OCI-LY1 (cell line): ENCODE measurements around the gene FKBP8.

Experiments
- H2AFZ ChIP-seq: fragments of 200-600 bp; sonication (generic), shearing (Covaris generic); 2 replicates; pipeline ENCODE4 v1.6.0; 2014; ENCODE audit warnings: antibody characterized with exemption, mild to moderate bottlenecking, low read length
- H3F3A ChIP-seq: fragments of 200-600 bp; sonication (generic), shearing (Covaris generic); 2 replicates; pipeline ENCODE4 v1.6.0; 2014; ENCODE audit warnings: mild to moderate bottlenecking, antibody characterized with exemption, low read length, moderate library complexity; ENCODE audit not compliant: insufficient read depth
- H3K27ac ChIP-seq: fragments of 200-600 bp; sonication (generic); 2 replicates; pipeline ENCODE4 v1.5.1; 2014; ENCODE audit warnings: low read length, mixed run types, mild to moderate bottlenecking, low read depth; ENCODE audit not compliant: poor library complexity, severe bottlenecking
- H3K27me3 ChIP-seq: fragments of 200-600 bp; sonication (generic); 2 replicates; pipeline ENCODE4 v1.6.0; 2014; ENCODE audit warnings: antibody characterized with exemption, mild to moderate bottlenecking, low read length, moderate library complexity; ENCODE audit not compliant: insufficient read depth
- H3K36me3 ChIP-seq: fragments of 200-600 bp; sonication (generic); 2 replicates; pipeline ENCODE4 v1.6.1; 2014; ENCODE audit warnings: mild to moderate bottlenecking, antibody characterized with exemption, low read length, moderate library complexity, mixed read lengths; ENCODE audit not compliant: insufficient read depth
- H3K4me1 ChIP-seq: fragments of 200-600 bp; sonication (generic); 2 replicates; pipeline ENCODE4 v1.5.1; 2014; ENCODE audit warnings: mild to moderate bottlenecking, low read length, moderate library complexity; ENCODE audit not compliant: insufficient read depth, severe bottlenecking
- H3K4me2 ChIP-seq: fragments of 200-600 bp; sonication (generic), shearing (Covaris generic); 2 replicates; pipeline ENCODE4 v1.6.1; 2014; ENCODE audit warnings: low read length
- H3K4me3 ChIP-seq: fragments of 200-600 bp; sonication (generic); 2 replicates; pipeline ENCODE4 v1.5.1; 2014; ENCODE audit warnings: low read length, low read depth, mild to moderate bottlenecking, mixed read lengths; ENCODE audit not compliant: poor library complexity, severe bottlenecking
- H3K79me2 ChIP-seq: fragments of 200-600 bp; shearing (Covaris generic); 2 replicates; pipeline ENCODE4 v1.6.1; 2016; ENCODE audit warnings: mixed run types, low read length, mixed read lengths; ENCODE audit not compliant: insufficient read depth
- H3K9ac ChIP-seq: fragments of 200-600 bp; sonication (generic), shearing (Covaris generic); 2 replicates; pipeline ENCODE4 v1.6.1; 2014; ENCODE audit warnings: mild to moderate bottlenecking, low read length, mixed read lengths
- H3K9me2 ChIP-seq: fragments of 200-600 bp; sonication (generic), shearing (Covaris generic); 2 replicates; pipeline ENCODE4 v1.6.1; 2014; ENCODE audit warnings: low read depth, mild to moderate bottlenecking, low read length, mixed read lengths
- H3K9me3 ChIP-seq: fragments of 200-600 bp; shearing (Covaris generic); 2 replicates; pipeline ENCODE4 v1.6.1; 2014; ENCODE audit warnings: low read length, mixed read lengths
- H4K20me1 ChIP-seq: fragments of 200-600 bp; sonication (generic), shearing (Covaris generic); 2 replicates; pipeline ENCODE4 v1.6.0; 2016; ENCODE audit warnings: mild to moderate bottlenecking, low read length; ENCODE audit not compliant: insufficient read depth
- EZH2 ChIP-seq: fragments of 200-600 bp; sonication (generic), shearing (Covaris generic); IDR thresholded peaks from 2 replicates; pipeline ENCODE4 v1.8.0; 2017; ENCODE audit warnings: borderline replicate concordance, mixed run types, mild to moderate bottlenecking, antibody characterized with exemption, low read length, moderate library complexity, mixed read lengths
- TF ChIP-seq, protein P1 (sequence below): fragments of 200-600 bp; sonication (generic), shearing (Covaris generic); IDR thresholded peaks from 2 replicates; pipeline ENCODE4 v1.5.1; 2017; ENCODE audit warnings: mild to moderate bottlenecking, antibody characterized with exemption, low read length, moderate library complexity, mixed read lengths

Gene FKBP8

DNA sequence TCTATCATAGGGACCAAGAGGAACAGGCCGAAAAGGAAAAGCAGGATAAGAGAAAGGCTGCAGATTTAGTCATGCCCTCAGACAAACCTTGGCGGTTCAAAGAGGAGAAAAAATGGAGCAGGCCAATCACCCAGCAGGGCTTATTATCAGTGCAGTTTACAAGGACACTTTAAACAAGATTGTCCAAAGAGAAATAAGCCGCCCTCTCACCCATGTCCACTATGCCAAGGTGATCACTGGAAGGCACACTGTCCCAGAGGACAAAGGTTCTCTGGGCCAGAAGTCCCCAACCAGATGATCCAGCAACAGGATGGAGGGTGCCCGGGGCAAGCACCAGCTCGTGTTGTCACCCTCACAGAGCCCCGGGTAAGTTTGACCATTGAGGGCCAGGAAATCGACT, 36.9 kb upstream of the FKBP8 start:
- Histone ChIP-seq H3K9ac (no peak overlapping the region), H3K4me1 (no peaks in the 10 kb centered on the region), H4K20me1 (no peaks in the 10 kb centered on the region), H2AFZ (no peak overlapping the region), H3K4me2 (no peak overlapping the region), H3F3A (no peaks in the 10 kb centered on the region), H3K36me3 (peaks cover 34% of the 10 kb centered on the region), H3K9me3 (no peaks in the 10 kb centered on the region), H3K4me3 (no peak overlapping the region), H3K27me3 (peaks cover 3% of the 10 kb centered on the region; the same call in 1 of the 2 replicates), H3K27ac (no peak overlapping the region), H3K79me2 (no peaks in the 10 kb centered on the region), H3K9me2 (no peaks in the 10 kb centered on the region)
- TF ChIP-seq, protein P1, sequence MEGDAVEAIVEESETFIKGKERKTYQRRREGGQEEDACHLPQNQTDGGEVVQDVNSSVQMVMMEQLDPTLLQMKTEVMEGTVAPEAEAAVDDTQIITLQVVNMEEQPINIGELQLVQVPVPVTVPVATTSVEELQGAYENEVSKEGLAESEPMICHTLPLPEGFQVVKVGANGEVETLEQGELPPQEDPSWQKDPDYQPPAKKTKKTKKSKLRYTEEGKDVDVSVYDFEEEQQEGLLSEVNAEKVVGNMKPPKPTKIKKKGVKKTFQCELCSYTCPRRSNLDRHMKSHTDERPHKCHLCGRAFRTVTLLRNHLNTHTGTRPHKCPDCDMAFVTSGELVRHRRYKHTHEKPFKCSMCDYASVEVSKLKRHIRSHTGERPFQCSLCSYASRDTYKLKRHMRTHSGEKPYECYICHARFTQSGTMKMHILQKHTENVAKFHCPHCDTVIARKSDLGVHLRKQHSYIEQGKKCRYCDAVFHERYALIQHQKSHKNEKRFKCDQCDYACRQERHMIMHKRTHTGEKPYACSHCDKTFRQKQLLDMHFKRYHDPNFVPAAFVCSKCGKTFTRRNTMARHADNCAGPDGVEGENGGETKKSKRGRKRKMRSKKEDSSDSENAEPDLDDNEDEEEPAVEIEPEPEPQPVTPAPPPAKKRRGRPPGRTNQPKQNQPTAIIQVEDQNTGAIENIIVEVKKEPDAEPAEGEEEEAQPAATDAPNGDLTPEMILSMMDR, result no peak
- TF ChIP-seq EZH2, result no peak

DNA sequence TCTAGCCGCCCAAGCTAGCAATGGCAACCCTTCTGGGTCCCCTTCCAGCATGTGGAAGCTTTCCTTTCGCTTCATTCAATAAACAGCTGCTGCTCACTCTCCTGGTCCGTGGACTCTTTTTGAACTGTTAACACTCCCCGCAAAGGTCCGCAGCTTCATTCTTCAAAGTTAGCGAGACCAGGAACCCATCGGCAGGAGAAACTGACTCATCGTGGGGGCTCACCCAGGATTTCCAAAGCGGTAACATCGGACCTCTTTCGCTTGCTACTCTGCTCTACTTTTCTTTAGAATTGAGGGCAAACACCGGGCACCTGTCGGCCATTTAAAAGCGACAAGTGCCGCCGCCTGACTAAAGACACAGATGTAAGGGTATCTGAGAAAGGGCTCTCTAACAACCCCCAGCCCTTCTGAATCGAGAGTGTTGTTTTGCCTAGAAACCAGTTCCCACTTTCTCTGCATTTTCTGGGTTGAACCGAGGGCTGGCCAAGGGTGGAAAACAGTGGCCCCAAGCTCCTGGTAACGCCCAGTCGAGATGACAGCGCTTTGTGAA, 34.1 kb upstream of the FKBP8 start:
- no peak for TF ChIP-seq EZH2
- TF ChIP-seq, protein P1, result no peak
- Histone ChIP-seq H3K9me2 (no peaks in the 10 kb centered on the region), H3K27ac (no peak overlapping the region)

DNA sequence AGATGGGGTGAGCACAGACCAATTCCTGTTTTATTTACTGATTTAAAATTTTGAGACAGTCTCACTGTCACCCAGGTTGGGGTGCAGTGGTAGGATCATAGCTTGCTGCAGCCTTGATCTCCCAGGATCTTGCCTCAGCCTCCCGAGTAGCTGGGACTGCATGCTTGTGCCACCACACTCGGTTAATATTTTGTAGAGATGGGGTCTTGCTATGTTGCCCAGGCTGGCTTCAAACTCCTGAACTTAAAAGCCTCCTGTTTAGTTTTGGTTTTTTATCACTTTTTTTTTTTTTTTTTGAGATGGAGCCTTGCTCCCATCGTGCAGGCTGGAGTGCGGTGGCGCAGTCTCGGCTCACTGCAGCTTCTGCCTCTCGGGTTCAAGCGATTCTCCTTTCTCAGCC, 33.0 kb upstream of the FKBP8 start:
- H3K4me2 ChIP-seq, result no peak overlapping the region
- peaks cover 10% of the 10 kb centered on the region for H3K79me2 ChIP-seq
- no peaks in the 10 kb centered on the region for H3F3A ChIP-seq
- H3K4me3 ChIP-seq, result no peak overlapping the region
- no peak overlapping the region for H3K27ac ChIP-seq
- H3K9me2 ChIP-seq, result no peaks in the 10 kb centered on the region
- H3K4me1 ChIP-seq, result peaks cover 14% of the 10 kb centered on the region
- no peak overlapping the region for H3K9ac ChIP-seq
- no peaks in the 10 kb centered on the region for H3K9me3 ChIP-seq
- H4K20me1 ChIP-seq, result no peaks in the 10 kb centered on the region; the same call in 1 of the 2 replicates
- H3K27me3 ChIP-seq, result no peaks in the 10 kb centered on the region
- peaks cover 60% of the 10 kb centered on the region for H3K36me3 ChIP-seq
- no peak for TF ChIP-seq EZH2
- H2AFZ ChIP-seq, result no peak overlapping the region

More for the DNA sequence above, 34.1 kb upstream of the FKBP8 start:
- Histone ChIP-seq H3K9ac (no peak overlapping the region), H3K9me3 (no peaks in the 10 kb centered on the region), H4K20me1 (no peaks in the 10 kb centered on the region; the same call in 1 of the 2 replicates), H3K4me2 (no peak overlapping the region), H3K4me1 (peaks cover 12% of the 10 kb centered on the region), H2AFZ (no peak overlapping the region), H3K27me3 (0 out of 2 replicates have a peak, but pooled peaks cover 3% of the 10 kb centered on the region), H3K4me3 (no peak overlapping the region), H3K79me2 (peaks cover 5% of the 10 kb centered on the region), H3F3A (no peaks in the 10 kb centered on the region), H3K36me3 (peaks cover 60% of the 10 kb centered on the region)
